ENCODE results near the gene NAPSA.

The NAPSA gene

GRCh38 chr19:50384685-50385535 is 19.5 kb upstream of the NAPSA start:
- DNase-seq (ENCODE audit: low read depth), result peak; percentile 10

DNA sequence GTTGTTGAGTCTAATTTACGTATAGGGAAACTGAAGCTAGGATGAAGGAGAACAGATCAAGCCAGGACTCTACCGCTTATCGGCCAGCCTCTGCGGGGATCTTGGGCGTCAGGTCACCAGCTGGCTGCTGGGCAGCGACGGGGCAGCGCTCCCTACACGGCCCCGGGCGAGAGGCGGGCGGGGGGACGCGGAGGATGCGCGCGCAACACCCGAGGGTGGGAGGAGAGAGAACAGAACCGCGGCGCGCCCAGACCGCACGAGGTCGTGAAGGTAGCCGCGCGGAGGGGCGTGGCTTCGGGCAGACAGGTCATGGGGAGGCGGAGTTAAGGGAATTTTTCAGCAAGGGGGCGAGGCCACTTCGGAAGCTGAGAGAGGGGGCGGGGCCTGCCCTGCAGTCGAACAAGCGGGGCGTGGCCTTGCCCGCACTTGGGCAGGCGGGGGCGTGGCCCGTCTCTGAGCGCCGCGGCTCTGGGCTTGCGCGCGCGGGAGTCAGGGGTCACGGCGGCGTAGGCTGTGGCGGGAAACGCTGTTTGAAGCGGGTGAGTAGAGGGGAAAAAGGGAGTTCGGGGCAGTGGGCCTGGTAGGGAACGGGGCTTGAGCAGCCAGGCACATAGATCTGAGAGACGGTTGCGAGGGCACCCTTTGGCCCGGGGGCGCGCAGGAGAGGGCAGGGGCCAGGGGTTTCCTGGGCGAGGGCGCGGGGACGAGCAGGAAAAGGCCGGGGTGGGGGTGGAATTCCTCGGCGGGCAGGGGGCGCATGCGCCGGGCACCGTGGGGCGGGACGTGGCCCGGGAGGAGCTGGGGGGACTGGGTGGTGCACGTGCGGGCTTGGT is 18.6 kb upstream of the NAPSA start, which contains the start of gene POLD1:
POLD1 (plus strand) TSS at position 496 of the 833 bp plus-strand sequence. CDS start 14,505 bp downstream, outside the sequence.
- DNase-seq (ENCODE audit: low read depth), result peak; percentile 57

DNA sequence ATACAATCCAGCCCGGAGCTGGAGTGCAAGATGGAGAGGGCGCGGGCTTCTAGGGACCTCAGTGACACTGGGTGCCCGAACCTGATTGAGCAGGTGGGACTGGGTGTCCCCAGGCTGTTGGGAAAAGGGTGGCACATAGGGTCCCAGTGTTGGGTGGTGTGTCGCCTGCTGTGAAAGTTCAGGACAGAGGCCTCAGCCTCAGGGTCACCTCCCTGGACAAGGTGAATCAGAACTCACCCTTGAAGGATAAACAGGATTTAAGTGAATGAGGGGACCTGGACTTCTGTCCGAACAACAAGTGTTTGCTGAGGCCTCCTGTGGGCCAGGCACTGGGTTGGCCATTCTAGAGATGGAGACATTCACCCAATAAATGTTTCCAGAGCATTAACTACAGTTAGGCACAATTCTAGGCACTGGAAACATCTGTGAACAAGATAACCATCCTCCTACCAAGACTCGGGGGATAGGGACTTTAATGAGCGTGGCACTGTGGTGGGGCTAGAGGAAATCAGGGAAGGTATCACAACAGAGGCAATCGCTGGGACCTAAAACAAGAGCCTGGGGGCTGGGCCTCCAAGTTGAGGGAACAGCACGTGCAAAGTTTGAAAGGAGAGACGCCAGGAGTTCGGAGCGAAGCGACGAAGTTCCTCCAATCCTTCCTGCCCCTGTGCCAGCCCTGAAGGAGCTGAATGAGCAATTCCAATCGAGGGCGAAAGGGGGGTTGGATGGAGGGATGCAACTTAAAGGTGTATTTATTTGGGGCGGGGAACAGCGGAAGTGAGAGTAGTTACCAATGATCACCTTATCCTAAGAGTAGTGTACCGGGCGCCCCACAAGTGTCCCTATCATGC is 17.8 kb upstream of the NAPSA start:
- peak; percentile 2 for DNase-seq (ENCODE audit: low read depth)

GRCh38 chr19:50381881-50382729 is 16.7 kb upstream of the NAPSA start:
- no peak for DNase-seq (ENCODE audit: low read depth)

DNA sequence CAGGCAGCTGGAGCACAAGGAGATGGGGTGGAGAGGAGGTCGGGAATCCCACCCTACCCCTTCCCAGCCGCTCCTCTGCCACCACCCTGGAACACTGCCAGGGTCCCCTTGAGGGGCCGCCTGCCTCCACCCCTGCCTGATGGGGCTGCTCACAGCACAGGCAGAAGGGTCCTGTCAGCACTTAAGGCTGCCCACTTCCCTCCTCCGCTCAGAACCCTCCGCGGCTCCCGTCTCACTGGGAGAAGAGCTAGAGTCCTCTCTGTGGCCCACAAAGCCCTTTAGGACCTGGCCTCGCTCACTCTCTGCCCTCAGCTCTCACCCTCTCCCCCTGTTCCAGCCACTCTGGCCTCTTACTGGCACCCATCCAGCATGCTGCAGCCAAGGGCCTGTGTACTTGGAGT is 15.3 kb upstream of the NAPSA start:
- no peak for DNase-seq (ENCODE audit: low read depth)

DNA sequence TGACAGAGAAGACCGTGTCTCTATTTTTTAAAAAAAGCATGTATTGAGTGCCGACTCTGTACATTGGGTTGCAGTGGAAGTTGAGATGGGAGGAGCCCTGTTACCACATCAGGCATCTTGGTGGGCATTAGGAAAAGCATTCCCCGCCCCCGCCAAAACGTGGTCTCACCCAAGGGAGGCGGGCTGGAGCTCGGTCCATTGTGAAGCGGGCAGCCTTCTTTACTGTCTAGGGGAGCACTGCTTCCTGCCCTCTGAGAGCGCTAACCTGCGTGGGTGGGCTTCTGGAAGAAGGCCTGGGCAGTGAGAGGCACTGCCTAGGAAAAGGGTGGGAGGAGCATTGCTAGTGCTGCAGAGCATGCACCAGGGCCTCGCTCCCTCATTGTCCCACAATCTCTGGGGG is 14.7 kb upstream of the NAPSA start:
- DNase-seq (ENCODE audit: low read depth), result no peak

DNA sequence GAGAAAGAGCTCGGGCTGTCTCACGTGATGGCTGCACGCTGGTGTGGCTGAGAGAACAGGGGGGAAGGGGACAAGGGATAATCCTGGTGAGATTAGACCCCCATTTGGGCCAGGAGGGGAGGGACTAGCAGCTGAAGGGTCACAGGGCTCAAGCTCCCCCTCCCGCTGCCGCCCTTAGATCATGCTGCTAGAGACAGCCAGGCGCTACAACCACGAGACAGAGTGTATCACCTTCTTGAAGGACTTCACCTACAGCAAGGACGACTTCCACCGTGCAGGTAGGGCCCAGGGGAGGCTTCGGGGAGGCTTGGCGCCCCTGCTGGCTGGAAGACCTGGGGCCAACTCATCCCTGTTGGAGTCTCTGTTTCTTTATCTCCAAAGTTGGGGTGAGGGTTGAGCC is 14.2 kb upstream of the NAPSA start:
- no peak for DNase-seq (ENCODE audit: low read depth)

GRCh38 chr19:50378863-50379236 is 13.4 kb upstream of the NAPSA start:
- no peak for DNase-seq (ENCODE audit: low read depth)

GRCh38 chr19:50378169-50378862 is 12.9 kb upstream of the NAPSA start:
- no peak for DNase-seq (ENCODE audit: low read depth)

DNA sequence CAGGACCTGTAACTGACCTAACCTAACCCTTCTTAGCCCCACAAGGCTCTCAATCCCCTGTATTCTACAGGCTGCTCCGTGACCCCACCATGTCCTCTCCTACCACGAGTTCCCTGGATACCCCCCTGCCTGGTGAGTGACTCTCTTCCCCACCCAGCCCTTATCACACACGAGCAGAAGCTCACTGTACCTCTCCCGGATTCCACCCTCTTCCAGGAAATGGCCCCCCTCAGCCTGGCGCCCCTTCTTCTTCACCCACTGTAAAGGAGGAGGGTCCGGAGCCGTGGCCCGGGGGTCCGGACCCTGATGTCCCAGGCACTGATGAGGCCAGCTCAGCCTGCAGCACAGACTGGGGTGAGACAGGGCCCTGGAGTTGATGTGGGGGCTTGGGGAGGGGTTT is 12.1 kb upstream of the NAPSA start:
- DNase-seq (ENCODE audit: low read depth), result no peak

GRCh38 chr19:50377051-50377461 is 11.6 kb upstream of the NAPSA start:
- DNase-seq (ENCODE audit: low read depth), result no peak

- DNase-seq (ENCODE audit: low read depth), result peak; percentile 73
These were observed 11.0 kb upstream of the NAPSA start, which contains the start of gene NR1H2 for GRCh38 chr19:50376166-50377050. Gene NR1H2, plus strand, starts transcription at chr19:50376457. Its CDS starts 1,149 bp downstream, at chr19:50377606.

DNA sequence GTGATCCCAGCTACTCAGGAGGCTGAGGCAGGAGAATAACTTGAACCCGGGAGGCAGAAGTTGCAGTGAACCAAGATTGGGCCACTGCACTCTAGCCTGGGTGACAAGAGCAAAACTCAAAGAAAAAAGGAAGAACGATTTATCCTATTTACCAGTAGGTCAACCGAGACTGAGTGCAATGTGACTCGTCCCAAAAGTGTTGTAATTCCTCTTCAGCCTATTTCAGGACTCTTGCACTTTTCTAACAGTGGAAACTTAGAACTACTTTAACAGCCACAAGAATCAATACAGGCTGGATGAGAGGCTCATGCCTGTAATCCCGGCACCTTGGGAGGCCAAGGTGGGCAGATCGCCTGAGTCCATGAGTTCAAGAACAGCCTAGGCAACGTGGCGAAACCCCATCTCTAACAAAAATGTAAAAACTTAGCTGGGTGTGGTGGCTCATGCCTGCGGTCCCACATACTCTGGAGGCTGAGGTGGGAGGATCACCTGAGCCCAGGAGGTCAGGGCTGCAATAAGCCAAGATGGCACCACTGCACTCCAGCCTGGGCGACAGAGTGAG is 6.6 kb upstream of the NAPSA start:
- DNase-seq (ENCODE audit: low read depth), result no peak

DNA sequence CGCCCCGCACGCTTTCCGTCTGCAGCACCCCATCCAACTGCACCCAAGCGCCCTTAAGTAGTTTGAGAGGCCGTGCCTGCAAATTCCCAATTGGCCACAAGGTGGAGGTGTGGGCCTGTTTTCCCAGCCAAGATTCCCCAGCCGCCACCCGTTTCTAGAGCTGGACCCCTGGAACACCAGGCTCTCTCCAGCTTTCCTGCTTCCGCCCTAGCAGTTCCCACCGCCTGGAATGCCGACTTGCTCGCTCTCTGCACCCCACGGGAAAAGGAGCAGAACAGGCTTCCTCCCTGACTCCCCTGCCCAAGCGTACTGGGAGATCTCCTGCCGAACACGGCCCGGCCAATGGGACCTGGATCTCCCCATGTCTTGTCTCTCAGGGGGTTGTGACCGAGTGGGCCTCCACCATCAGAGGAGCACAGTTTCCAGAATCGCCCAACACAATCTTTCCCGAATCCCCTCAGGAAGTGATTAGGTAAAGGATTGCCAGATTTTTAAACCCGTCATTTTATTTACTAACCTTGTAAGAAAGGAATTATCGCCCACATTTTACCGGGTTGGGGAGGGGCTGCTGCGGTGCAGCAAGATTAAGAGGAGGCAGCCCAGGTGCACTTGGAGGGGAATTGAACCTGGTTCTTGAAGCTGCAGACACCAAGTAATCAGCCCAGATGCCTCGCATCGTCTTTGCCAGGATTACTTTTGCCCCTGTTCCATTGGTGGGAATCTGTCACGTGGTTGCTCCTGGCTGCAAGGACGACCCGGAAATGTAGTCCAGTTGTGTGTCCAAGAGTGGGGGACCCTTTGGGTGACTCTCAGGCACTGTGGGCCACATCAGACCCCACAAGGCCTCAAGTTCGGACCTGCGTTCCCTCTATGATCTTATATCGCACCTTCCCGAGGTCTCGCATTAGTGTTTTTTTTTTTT is 3.5 kb upstream of the NAPSA start:
- peak; percentile 58 for DNase-seq (ENCODE audit: low read depth)

DNA sequence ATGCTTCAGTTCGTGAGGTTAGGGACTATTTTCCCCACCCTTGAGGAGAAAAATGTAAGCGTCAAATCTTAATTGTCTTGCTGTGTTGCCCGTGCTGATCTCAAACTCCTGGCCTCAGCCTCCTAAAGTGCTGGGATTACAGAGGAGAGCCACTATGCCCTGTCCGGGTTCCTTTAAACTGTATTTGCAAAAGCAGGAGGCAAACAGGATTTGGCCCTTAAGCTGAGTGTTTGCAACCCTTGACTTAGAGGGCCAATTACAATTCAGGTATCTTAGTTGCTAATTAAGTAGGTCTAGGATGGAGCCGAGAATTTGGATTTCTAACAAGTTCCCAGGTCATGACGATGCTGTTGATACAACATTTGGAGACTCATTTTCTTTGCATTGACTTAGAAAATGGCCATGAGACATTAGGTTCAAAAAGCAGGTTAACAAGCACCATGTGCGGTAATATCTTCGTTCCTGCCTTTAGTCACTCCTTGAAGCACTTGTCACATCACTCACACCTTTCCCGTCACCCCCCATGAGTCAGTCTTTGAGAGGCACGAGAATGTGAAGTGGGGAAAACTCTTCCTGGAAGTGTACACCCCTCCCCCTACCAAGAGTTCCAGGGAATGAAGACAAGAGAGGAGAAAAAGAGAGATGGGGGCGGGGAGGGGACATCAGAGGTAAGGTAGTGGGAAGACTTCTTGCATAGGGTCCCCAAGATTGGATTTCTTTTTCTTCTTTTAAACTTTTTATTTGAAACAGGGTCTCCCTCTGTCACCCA is 2.6 kb downstream of the NAPSA start:
- DNase-seq (ENCODE audit: low read depth), result no peak

DNA sequence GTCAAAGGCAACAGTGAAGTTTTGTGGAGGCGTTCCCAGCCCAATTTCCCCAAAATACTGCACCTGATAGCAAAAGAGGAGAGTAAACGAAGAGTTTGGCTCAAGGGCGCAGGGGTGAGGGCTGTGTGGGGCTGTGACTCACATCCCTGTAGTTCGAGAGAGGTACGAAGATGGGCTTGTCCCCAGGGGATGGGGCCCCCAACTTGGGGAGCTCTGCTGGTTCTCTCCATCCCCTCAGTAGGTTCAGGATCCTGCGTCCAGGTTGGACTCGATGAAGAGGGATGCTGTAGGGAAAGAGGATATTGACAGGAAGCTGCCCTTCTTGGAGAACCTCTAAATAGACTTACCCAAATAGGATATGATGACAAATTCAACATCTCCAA is 3.4 kb downstream of the NAPSA start:
- no peak for DNase-seq (ENCODE audit: low read depth)

All from GM04503 (cell line).